ENCODE measurements around the gene CPNE7. TPM values are rescaled to one million over a fixed set of nuclear protein-coding genes. Genes with fewer than 3 reads are reported as not detected.
"Not testable (repeated sequence)": the region's sequence is repeated elsewhere in the genome, so short reads cannot be mapped to it uniquely, and the experiment has no call there.

Gene CPNE7
- polyA plus RNA-seq, 3 donors, result not detected

DNA sequence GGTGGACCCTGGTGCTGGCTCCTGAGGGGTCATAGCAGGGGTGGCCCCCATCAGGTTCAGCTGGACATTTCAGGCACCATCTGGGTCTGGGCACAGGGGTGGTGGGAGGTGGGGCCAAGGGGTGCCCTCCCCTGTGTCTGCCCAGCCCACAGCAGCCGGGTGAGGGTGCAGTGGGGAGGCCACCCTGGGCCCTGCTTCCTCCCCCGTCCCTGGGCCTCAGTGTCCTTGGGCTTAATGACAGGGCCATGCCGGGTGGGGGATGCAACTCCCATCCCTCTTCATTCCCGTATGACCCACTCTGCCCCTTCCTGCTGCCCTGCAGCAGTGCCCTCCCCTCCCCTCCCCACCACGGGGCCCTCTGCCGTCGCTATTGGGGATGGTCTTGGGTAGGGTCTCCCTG lies 10.7 kb downstream of the CPNE7 start:
- H3K27ac Mint-ChIP-seq, result peak overlapping the region in 1 of 7 donors; percentile 77

GRCh38 chr16:89586853-89587252 lies 11.3 kb downstream of the CPNE7 start:
- WGBS (ENCODE audit: insufficient coverage), result 90% methylated on average over 9 of the region's 25 CpGs
- H2AFZ ChIP-seq (ENCODE audit: insufficient read depth, low read depth, low read length, poor library complexity, severe bottlenecking), result no peak overlapping the region
- H3K27ac Mint-ChIP-seq, result no peak overlapping the region

More for the DNA sequence above, 10.7 kb downstream of the CPNE7 start:
- Histone ChIP-seq H3K36me3 (replicated peaks in 1 of 2; ENCODE audit: control insufficient read depth in 1 of 2, insufficient read depth in 2 of 2, low read length in 2 of 2) (no peaks in the 10 kb centered on the region), H3K9ac (ENCODE audit: insufficient read depth, low read length, poor library complexity, severe bottlenecking) (no peak overlapping the region), H3K4me1 (ENCODE audit: control insufficient read depth in 1 of 2, insufficient read depth in 2 of 2, low read length in 2 of 2) (no peaks in the 10 kb centered on the region), H3K4me3 (replicated peaks in 1 of 3; ENCODE audit: low read depth in 2 of 3, low read length in 3 of 3) (no peak overlapping the region), H3K9me3 (replicated peaks in 1 of 2; ENCODE audit: control insufficient read depth in 1 of 2, insufficient read depth in 1 of 2, low read length in 2 of 2) (peaks cover 0 to 18% of the 10 kb centered on the region in 2 donors), H2AFZ (ENCODE audit: insufficient read depth, low read depth, low read length, poor library complexity, severe bottlenecking) (no peak overlapping the region), H3K27ac (ENCODE audit: low read depth in 1 of 2, low read length in 2 of 2) (no peak overlapping the region), H3K4me2 (replicated peaks; ENCODE audit: extremely low read depth, low read length, poor library complexity, severe bottlenecking) (no peak overlapping the region), H4K20me1 (ENCODE audit: insufficient read depth, low read length) (no peaks in the 10 kb centered on the region), H3K79me2 (ENCODE audit: insufficient read depth, low read length) (no peaks in the 10 kb centered on the region), H3K27me3 (ENCODE audit: control insufficient read depth in 2 of 2, insufficient read depth in 2 of 2, low read length in 2 of 2) (no peaks in the 10 kb centered on the region)
- TF ChIP-seq, protein P1, sequence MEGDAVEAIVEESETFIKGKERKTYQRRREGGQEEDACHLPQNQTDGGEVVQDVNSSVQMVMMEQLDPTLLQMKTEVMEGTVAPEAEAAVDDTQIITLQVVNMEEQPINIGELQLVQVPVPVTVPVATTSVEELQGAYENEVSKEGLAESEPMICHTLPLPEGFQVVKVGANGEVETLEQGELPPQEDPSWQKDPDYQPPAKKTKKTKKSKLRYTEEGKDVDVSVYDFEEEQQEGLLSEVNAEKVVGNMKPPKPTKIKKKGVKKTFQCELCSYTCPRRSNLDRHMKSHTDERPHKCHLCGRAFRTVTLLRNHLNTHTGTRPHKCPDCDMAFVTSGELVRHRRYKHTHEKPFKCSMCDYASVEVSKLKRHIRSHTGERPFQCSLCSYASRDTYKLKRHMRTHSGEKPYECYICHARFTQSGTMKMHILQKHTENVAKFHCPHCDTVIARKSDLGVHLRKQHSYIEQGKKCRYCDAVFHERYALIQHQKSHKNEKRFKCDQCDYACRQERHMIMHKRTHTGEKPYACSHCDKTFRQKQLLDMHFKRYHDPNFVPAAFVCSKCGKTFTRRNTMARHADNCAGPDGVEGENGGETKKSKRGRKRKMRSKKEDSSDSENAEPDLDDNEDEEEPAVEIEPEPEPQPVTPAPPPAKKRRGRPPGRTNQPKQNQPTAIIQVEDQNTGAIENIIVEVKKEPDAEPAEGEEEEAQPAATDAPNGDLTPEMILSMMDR (IDR thresholded peaks at IDR 0.05), result no peak
- intact Hi-C loops (cut with micrococcal nuclease), result no loop called here
- no peaks in the 10 kb centered on the region for H3K36me3 Mint-ChIP-seq
- H3K4me1 Mint-ChIP-seq, result no peaks in the 10 kb centered on the region
- peaks cover 0 to 4% (median 2%) of the 10 kb centered on the region in 7 donors for H3K9me3 Mint-ChIP-seq
- no peak overlapping the region for H3K4me3 Mint-ChIP-seq
- peaks cover 0 to 2% (median 0%) of the 10 kb centered on the region in 3 donors for H3K27me3 Mint-ChIP-seq (ENCODE audit: low read depth in 3 of 3)
- WGBS (ENCODE audit: insufficient coverage), result 94% methylated on average over 2 of the region's 7 CpGs
- no peak for DNase-seq

GRCh38 chr16:89587676-89588075 lies 12.1 kb downstream of the CPNE7 start:
- DNase-seq; H2AFZ ChIP-seq (ENCODE audit: insufficient read depth, low read depth, low read length, poor library complexity, severe bottlenecking); H3K4me2 ChIP-seq (replicated peaks; ENCODE audit: extremely low read depth, low read length, poor library complexity, severe bottlenecking); intact Hi-C loops (cut with micrococcal nuclease); H3K27me3 Mint-ChIP-seq (ENCODE audit: low read depth in 3 of 3); H3K27ac ChIP-seq (ENCODE audit: low read depth in 1 of 2, low read length in 2 of 2); H3K9me3 Mint-ChIP-seq; H3K9ac ChIP-seq (ENCODE audit: insufficient read depth, low read length, poor library complexity, severe bottlenecking); H3K36me3 ChIP-seq (replicated peaks in 1 of 2; ENCODE audit: control insufficient read depth in 1 of 2, insufficient read depth in 2 of 2, low read length in 2 of 2); H3K36me3 Mint-ChIP-seq; H3K79me2 ChIP-seq (ENCODE audit: insufficient read depth, low read length); H3K4me3 Mint-ChIP-seq; H3K4me1 Mint-ChIP-seq; H3K4me3 ChIP-seq (replicated peaks in 1 of 3; ENCODE audit: low read depth in 2 of 3, low read length in 3 of 3); H3K27me3 ChIP-seq (ENCODE audit: control insufficient read depth in 2 of 2, insufficient read depth in 2 of 2, low read length in 2 of 2); H4K20me1 ChIP-seq (ENCODE audit: insufficient read depth, low read length); H3K27ac Mint-ChIP-seq; H3K4me1 ChIP-seq (ENCODE audit: control insufficient read depth in 1 of 2, insufficient read depth in 2 of 2, low read length in 2 of 2): not testable (repeated sequence)
- WGBS (ENCODE audit: insufficient coverage), result 97% methylated on average over 13 of the region's 36 CpGs
- H3K9me3 ChIP-seq (replicated peaks in 1 of 2; ENCODE audit: control insufficient read depth in 1 of 2, insufficient read depth in 1 of 2, low read length in 2 of 2), result peaks cover 0 to 18% of the 10 kb centered on the region in 2 donors

More at GRCh38 chr16:89586853-89587252, 11.3 kb downstream of the CPNE7 start:
- H3K4me1 Mint-ChIP-seq, result no peaks in the 10 kb centered on the region
- TF ChIP-seq, protein P1 (IDR thresholded peaks at IDR 0.05), result no peak
- H3K79me2 ChIP-seq (ENCODE audit: insufficient read depth, low read length), result no peaks in the 10 kb centered on the region
- no peak overlapping the region for H3K27ac ChIP-seq (ENCODE audit: low read depth in 1 of 2, low read length in 2 of 2)
- no peak for DNase-seq
- H3K4me3 Mint-ChIP-seq, result no peak overlapping the region
- H3K27me3 Mint-ChIP-seq (ENCODE audit: low read depth in 3 of 3), result peaks cover 0 to 3% (median 0%) of the 10 kb centered on the region in 3 donors
- no peaks in the 10 kb centered on the region for H4K20me1 ChIP-seq (ENCODE audit: insufficient read depth, low read length)
- H3K9ac ChIP-seq (ENCODE audit: insufficient read depth, low read length, poor library complexity, severe bottlenecking), result no peak overlapping the region
- H3K9me3 Mint-ChIP-seq, result peaks cover 0 to 4% (median 2%) of the 10 kb centered on the region in 7 donors
- H3K9me3 ChIP-seq (replicated peaks in 1 of 2; ENCODE audit: control insufficient read depth in 1 of 2, insufficient read depth in 1 of 2, low read length in 2 of 2), result peaks cover 0 to 18% of the 10 kb centered on the region in 2 donors
- no peak overlapping the region for H3K4me2 ChIP-seq (replicated peaks; ENCODE audit: extremely low read depth, low read length, poor library complexity, severe bottlenecking)
- no peaks in the 10 kb centered on the region for H3K36me3 Mint-ChIP-seq
- no peaks in the 10 kb centered on the region for H3K27me3 ChIP-seq (ENCODE audit: control insufficient read depth in 2 of 2, insufficient read depth in 2 of 2, low read length in 2 of 2)
- H3K4me1 ChIP-seq (ENCODE audit: control insufficient read depth in 1 of 2, insufficient read depth in 2 of 2, low read length in 2 of 2), result no peaks in the 10 kb centered on the region
- no peaks in the 10 kb centered on the region for H3K36me3 ChIP-seq (replicated peaks in 1 of 2; ENCODE audit: control insufficient read depth in 1 of 2, insufficient read depth in 2 of 2, low read length in 2 of 2)
- H3K4me3 ChIP-seq (replicated peaks in 1 of 3; ENCODE audit: low read depth in 2 of 3, low read length in 3 of 3), result no peak overlapping the region
- intact Hi-C loops (cut with micrococcal nuclease), result no loop called here
